Fibroblast of upper back skin (primary cell): ENCODE measurements around the gene SIK1.
"Not testable (repeated sequence)": the region's sequence is repeated elsewhere in the genome, so short reads cannot be mapped to it uniquely, and the experiment has no call there.

Experiments used
- DNase-seq: peaks from one replicate; pipeline ENCODE4 v3.0.0-alpha.2; 2013

Gene SIK1

GRCh38 chr21:43383351-43383750, 43.6 kb downstream of the SIK1 start:
- not testable (repeated sequence) for DNase-seq

- not testable (repeated sequence) for DNase-seq
These were observed 44.0 kb downstream of the SIK1 start for GRCh38 chr21:43382902-43383301.

- DNase-seq, result not testable (repeated sequence)
These were observed 45.9 kb downstream of the SIK1 start for GRCh38 chr21:43380852-43381533.

GRCh38 chr21:43380337-43380736, 46.6 kb downstream of the SIK1 start:
- not testable (repeated sequence) for DNase-seq

- DNase-seq, result not testable (repeated sequence)
These were observed 47.3 kb downstream of the SIK1 start for GRCh38 chr21:43379626-43380122.

- DNase-seq, result no peak
These were observed 50.5 kb downstream of the SIK1 start for GRCh38 chr21:43376478-43376882.

- DNase-seq, result no peak
These were observed 51.0 kb downstream of the SIK1 start for GRCh38 chr21:43375837-43376477.

- no peak for DNase-seq
These were observed 51.7 kb downstream of the SIK1 start for GRCh38 chr21:43375006-43375836.

- DNase-seq, result no peak
These were observed 52.6 kb downstream of the SIK1 start for GRCh38 chr21:43374228-43374885.

- DNase-seq, result no peak
These were observed 53.3 kb downstream of the SIK1 start for GRCh38 chr21:43373362-43374227.

GRCh38 chr21:43372663-43373361, 54.1 kb downstream of the SIK1 start:
- DNase-seq, result no peak

- DNase-seq, result no peak
These were observed 55.1 kb downstream of the SIK1 start for GRCh38 chr21:43371786-43372185.

GRCh38 chr21:43370888-43371570, 55.9 kb downstream of the SIK1 start:
- DNase-seq, result no peak

GRCh38 chr21:43370091-43370658, 56.8 kb downstream of the SIK1 start:
- peak; percentile 40 for DNase-seq

GRCh38 chr21:43369596-43370090, 57.3 kb downstream of the SIK1 start:
- no peak for DNase-seq

- DNase-seq, result peak; percentile 44
These were observed 57.8 kb downstream of the SIK1 start for GRCh38 chr21:43369124-43369523.

- no peak for DNase-seq
These were observed 58.2 kb downstream of the SIK1 start for GRCh38 chr21:43368685-43369084.

- DNase-seq, result no peak
These were observed 59.1 kb downstream of the SIK1 start for GRCh38 chr21:43367859-43368258.

- DNase-seq, result no peak
These were observed 59.6 kb downstream of the SIK1 start for GRCh38 chr21:43367296-43367695.

GRCh38 chr21:43366656-43367055, 60.3 kb downstream of the SIK1 start:
- DNase-seq, result no peak
